ENCODE results near the gene TMEM120B. TPM values are rescaled to one million over a fixed set of nuclear protein-coding genes. Genes with fewer than 3 reads are reported as not detected.

TMEM120B gene
- total and polyA plus RNA-seq, 2 of the 13 experiments (the other 11 are each of a cell fraction or from before 2014, with no cell fraction given) = 7.1 to 12.9 TPM

DNA sequence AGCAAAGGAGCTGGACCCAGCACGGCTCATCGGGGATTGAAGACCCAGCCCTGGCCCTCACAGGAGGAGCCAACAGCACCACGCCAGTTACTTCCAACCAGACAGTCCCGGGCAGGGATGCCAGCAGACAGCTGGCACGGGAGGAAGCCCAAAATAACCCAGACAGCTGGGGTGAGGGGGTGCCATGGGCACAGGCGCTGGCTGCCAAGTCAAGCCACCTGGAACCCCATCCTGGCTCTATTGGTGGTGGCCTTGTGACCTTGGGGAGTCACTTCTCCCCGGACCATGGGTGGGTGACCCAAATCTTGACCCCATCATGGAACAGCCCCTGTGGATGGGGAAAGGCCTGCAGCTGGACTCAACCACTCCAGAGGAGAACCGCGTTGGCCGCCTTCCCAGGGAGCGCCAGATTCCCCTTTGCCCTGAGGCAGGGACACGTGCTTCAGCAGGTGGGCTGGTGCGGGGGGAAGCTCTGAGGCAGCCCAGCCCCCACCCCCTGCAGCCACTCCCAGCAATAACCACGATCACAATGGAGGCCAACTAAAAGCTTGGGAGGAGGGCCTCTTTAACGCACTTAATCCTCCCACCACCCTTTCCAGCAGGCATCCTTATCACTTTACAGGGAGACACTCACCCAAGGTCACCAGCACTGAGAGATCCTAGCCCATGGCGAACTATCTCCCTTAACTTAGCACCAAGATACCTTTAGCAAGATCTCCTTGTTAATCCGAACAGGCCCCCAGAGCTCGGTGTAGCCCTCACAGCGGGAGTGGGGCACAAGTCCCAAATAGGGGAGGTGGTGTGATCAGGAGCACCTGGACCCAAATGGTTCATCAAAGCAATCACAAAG lies 85.6 kb downstream of the TMEM120B start (continued):
- TF ChIP-seq, protein P1, sequence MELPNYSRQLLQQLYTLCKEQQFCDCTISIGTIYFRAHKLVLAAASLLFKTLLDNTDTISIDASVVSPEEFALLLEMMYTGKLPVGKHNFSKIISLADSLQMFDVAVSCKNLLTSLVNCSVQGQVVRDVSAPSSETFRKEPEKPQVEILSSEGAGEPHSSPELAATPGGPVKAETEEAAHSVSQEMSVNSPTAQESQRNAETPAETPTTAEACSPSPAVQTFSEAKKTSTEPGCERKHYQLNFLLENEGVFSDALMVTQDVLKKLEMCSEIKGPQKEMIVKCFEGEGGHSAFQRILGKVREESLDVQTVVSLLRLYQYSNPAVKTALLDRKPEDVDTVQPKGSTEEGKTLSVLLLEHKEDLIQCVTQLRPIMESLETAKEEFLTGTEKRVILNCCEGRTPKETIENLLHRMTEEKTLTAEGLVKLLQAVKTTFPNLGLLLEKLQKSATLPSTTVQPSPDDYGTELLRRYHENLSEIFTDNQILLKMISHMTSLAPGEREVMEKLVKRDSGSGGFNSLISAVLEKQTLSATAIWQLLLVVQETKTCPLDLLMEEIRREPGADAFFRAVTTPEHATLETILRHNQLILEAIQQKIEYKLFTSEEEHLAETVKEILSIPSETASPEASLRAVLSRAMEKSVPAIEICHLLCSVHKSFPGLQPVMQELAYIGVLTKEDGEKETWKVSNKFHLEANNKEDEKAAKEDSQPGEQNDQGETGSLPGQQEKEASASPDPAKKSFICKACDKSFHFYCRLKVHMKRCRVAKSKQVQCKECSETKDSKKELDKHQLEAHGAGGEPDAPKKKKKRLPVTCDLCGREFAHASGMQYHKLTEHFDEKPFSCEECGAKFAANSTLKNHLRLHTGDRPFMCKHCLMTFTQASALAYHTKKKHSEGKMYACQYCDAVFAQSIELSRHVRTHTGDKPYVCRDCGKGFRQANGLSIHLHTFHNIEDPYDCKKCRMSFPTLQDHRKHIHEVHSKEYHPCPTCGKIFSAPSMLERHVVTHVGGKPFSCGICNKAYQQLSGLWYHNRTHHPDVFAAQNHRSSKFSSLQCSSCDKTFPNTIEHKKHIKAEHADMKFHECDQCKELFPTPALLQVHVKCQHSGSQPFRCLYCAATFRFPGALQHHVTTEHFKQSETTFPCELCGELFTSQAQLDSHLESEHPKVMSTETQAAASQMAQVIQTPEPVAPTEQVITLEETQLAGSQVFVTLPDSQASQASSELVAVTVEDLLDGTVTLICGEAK (IDR thresholded peaks at IDR 0.05) = no peak
- TF ChIP-seq, protein P1 (CRISPR knock-in tag; IDR thresholded peaks at IDR 0.05) = peak; percentile 46; the same call in 1 of the 2 replicates
- TF ChIP-seq MXI1 (IDR thresholded peaks at IDR 0.05; ENCODE audit: borderline replicate concordance, low read depth, low read length) = peak; percentile 80; the same call in 1 of the 3 replicates
- peak; percentile 76; the same call in 1 of the 2 replicates for TF ChIP-seq ZSCAN21 (CRISPR knock-in tag; IDR thresholded peaks at IDR 0.05; ENCODE audit: borderline replicate concordance)
- peak; percentile 57; the same call in 1 of the 2 replicates for TF ChIP-seq ZNF263 (CRISPR knock-in tag; IDR thresholded peaks at IDR 0.05)
- peak; percentile 33; the same call in 1 of the 2 replicates for TF ChIP-seq ZNF143 (CRISPR knock-in tag; IDR thresholded peaks at IDR 0.05)
- peak; percentile 8 for TF ChIP-seq ASH2L (IDR thresholded peaks at IDR 0.05; ENCODE audit: insufficient read length, low read depth, low read length)
- TF ChIP-seq ZNF292 (CRISPR knock-in tag; IDR thresholded peaks at IDR 0.05; ENCODE audit: borderline replicate concordance, low read depth) = no peak
